Measurements from ENCODE around the gene SCTR. TPM values are rescaled to one million over a fixed set of nuclear protein-coding genes. Genes with fewer than 3 reads are reported as not detected.

SCTR gene
- total and polyA plus RNA-seq, 2 of the 13 experiments (the other 11 are each of a cell fraction or from before 2014, with no cell fraction given): not detected

- TF ChIP-seq AGO1 (IDR thresholded peaks at IDR 0.05; ENCODE audit: low read depth, low read length, poor library complexity, severe bottlenecking) (no peak), ZBTB43 (CRISPR knock-in tag; conservative IDR thresholded peaks at IDR 0.05) (no peak), RERE (CRISPR knock-in tag; IDR thresholded peaks at IDR 0.05; ENCODE audit: low read depth) (no peak), ZBTB40 (IDR thresholded peaks at IDR 0.05) (no peak), ZBTB40 (CRISPR knock-in tag; IDR thresholded peaks at IDR 0.05) (0 out of 2 replicates have a peak, but pooled peaks have one; percentile 20), ZBTB2 (CRISPR knock-in tag; IDR thresholded peaks at IDR 0.05; ENCODE audit: low read depth) (no peak), MLX (CRISPR knock-in tag; IDR thresholded peaks at IDR 0.05) (peak; percentile 70; the same call in 1 of the 2 replicates), TAF1 (CRISPR knock-in tag; IDR thresholded peaks at IDR 0.05) (no peak), MTA3 (CRISPR knock-in tag; IDR thresholded peaks at IDR 0.05) (no peak), TP53 (CRISPR knock-in tag; conservative IDR thresholded peaks at IDR 0.05) (no peak), ZNF3 (CRISPR knock-in tag; IDR thresholded peaks at IDR 0.05) (no peak)
Measured at GRCh38 chr2:119433636-119434327, 90.5 kb downstream of the SCTR start (continued).
